GM18526 (cell line): Measurements from ENCODE around the gene POLR2C.

Experiments
- POLR2A ChIP-seq: IDR thresholded peaks from 3 replicates; pipeline ENCODE4 v1.6.1; 2011; ENCODE audit not compliant: insufficient read length; ENCODE audit errors: extremely low read depth

POLR2C gene

DNA sequence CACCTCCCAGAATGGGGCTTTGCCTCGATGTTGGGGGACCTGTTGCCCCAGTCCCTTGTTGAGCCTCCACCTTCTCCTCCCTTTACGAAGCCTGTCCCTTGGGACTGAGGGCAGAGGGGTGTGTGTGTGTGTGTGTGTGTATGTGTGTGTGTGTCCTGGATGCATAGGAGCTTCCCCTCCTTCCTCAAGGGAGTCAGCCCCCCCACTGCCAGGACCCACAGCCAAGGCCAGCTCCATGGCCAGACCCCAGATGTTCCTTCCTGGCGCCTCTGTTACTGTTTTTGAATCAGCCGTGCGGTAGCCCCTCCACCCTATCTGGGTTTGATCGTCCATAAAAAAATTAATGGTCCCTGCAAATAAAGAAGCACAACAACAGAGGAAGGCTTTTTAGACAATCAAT, 41.5 kb downstream of the POLR2C start:
- no peak for TF ChIP-seq POLR2A

DNA sequence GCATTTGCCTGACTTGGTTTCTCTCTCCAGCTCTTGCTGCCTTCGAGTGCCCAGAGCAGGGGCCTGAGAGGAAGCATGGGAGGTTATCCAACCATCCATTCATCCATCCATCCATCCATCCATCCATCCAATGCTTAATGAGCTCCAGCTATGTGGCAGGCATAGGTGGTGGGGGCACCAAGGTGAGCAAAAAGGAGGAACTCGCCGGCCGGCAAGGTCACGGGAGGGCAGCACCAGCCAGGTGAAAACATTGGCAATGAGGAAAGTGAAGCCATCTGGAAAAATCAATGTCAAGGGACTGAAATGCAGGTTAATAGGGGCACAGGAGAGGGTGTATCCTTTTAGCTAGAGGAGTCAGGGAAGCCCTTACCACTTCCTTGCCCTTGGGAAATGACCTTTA, 42.0 kb downstream of the POLR2C start:
- no peak for TF ChIP-seq POLR2A

DNA sequence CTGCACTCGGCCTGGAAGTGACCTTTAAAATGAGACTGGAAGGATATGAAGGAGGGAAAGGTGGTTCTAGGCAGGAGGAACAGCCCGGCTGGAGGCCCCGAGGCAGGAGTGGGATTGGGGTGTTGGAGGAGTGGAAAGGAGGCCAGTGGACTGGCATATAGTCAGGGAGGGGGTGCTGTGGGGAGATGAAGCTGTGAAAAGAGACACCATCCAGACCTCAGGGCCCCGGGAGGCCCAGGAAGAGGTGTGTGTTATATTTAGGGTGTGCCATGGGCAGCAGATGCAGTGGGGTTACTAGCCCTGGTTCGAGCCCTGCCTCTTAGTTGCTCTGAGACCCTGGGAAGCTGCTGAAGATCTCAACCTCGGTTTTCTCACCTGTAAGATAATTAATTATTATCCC, 42.7 kb downstream of the POLR2C start:
- TF ChIP-seq POLR2A, result no peak

DNA sequence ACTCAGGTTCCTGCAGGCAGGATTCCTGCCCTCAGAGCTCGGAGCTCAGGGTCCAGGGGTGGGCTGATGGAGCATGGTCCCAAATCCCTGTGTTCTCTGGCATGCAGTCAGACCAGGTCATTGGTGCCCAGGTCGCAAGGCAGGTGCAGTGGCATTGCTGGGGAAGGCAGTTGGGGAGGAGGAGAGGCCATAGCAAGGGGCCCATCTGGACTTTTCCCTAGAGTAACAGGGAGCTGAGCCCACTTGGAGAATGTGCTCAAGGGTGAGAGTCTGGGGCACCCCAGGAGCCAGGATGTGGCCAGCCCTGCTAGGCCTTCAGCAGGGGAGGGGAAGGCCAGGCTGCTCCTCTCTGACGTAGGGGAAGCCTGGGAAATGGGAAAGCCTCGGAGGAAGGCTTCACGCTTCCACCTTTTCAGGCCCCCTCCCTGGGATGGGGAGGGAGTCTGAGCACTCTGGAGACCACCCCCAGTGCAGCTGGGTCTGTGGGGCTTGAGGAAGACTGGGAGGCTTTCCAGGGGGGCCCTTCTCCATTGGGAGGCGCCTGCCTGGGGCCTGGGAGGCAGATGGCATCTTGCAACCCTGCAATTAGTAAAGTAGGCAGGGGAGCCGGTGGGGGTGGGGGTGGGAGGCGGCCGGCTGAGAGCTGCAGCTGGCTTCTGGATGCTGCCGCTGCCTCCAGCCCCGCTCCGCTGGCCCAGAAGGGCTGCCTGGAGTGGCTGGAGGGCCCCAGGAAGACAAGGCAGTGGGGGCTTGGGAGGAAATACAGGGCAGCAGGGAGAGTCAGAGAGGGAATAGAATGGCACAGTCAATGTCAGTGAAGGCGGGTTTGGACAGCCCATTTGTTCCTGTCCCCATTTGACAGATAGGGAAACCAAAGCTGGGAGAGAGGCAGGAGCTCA, 44.9 kb downstream of the POLR2C start:
- no peak for TF ChIP-seq POLR2A

DNA sequence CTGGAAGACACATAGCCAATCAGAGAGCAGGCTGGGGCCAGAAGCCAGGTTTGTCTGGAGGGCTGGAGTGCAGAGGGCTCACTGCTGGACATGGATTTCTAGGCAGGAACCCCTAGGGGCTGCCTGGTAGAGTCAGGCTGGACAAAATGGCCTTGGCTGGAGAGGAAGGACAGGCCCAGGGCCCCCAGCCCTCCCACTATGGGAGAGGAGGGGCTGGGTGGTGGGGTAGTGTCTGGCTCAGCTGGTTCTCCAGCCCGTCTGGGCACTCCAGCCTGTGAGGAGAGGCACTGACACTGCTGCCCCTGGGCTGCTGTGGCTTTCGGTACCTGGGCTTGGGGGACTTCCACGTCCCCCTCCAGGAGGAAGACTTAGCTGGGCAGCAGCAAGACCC, 45.6 kb downstream of the POLR2C start:
- TF ChIP-seq POLR2A, result no peak

DNA sequence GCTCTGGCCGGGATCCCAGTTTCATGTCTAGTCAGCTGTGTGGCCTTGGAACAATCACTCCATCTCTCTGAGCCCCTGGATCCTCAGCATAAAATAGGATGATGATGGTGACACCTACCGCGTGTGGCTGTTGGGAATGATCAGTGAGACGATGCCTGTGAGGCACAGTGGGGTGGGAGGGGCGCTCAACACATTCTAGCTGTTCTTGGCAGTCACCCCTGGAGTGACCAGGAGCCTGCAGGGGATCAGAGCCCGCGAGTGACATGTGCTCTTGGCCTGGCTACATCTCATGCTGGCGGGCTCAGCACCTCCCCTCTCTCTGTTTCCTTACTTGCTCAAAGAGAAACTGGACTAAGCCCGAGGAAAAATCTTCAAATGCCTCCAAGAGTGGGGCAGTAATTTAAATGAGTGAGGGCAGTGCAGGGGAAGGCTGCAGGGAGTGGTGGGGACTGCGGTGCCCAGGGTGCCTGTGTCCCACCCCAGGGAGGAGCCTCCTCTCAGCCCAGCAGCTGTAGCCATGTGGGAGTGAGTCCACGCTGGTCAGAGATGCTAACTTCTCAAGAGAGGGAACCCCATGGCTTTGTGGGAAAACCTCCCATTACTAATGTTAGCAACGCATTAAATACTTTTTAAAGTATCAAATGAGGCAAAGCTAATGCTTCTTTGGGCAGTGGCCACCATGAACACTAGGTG, 46.9 kb downstream of the POLR2C start:
- no peak for TF ChIP-seq POLR2A

DNA sequence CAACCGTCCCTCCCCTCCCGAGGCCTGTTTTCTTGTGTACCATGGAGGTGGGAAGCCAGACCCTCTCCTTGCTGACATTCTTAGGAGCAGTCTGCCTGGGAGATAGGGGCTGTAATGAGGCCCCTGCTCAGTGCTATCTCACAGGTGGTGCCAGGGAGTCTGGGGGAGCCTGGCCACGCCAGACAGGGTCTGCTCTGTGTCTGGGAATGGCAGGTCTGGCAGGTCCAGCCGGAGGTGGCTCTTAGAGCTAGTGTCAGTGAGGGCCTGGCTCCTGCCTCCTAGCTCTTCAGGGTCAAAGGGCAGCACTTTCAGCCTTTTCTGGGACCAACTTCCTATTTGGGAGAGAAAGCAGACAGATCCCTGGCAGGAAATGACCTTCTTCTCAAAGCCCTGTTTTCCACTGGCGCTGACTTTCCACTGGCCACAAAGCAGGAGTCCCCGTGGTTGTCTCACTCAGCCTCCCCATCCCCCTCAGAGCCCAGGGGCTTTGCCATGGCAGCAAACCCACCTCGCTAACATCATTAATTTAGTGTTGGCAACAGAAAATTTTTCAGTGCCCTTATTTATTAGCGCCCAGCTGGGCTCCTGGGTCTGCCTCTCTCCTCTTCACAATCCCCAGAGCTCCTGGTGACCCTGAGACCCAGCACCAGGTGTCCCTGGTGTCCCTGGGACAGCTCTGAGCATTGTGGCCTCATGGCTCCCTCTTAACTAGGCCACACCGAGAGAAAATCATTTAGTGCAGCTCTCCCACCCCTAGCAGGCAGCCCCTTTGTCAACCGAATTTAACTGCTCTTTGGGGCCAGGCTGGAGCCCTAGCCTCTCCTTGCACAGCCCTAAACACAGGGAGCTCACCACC, 47.8 kb downstream of the POLR2C start:
- TF ChIP-seq POLR2A, result no peak

DNA sequence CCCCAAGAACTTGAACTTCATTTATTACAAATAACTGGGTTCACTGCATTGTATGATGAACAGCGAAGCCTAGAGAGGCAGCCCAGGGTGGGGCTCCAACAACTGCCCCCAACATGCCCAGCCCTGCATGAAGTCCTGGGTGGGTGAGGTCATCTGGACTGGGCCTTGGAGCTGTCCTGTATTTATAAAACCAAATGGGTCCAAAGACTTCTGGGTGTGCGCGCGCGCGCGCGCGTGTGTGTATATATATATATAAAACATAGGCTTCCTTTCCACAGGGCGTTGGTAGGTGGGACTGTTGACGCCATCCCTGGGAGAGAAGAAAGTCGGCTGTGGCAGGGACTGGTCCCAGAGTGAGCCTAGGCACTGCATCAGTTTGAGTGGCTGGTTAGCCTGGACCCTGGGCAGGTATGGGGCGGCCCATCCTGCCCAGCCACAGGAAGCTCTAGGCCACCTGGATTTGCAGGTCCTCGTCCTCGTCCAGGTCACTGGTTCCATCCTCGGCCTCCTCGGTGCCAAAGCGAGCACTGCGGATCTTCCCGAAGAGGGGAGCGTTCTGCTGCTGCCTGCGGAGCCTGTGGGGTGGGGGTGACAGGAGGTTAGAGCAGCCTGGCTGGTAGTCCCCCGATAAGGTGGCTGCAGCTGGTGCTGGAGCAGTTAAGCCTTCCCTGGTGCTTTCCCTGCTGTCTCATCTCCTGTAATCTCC, 50.0 kb downstream of the POLR2C start:
- TF ChIP-seq POLR2A, result no peak

DNA sequence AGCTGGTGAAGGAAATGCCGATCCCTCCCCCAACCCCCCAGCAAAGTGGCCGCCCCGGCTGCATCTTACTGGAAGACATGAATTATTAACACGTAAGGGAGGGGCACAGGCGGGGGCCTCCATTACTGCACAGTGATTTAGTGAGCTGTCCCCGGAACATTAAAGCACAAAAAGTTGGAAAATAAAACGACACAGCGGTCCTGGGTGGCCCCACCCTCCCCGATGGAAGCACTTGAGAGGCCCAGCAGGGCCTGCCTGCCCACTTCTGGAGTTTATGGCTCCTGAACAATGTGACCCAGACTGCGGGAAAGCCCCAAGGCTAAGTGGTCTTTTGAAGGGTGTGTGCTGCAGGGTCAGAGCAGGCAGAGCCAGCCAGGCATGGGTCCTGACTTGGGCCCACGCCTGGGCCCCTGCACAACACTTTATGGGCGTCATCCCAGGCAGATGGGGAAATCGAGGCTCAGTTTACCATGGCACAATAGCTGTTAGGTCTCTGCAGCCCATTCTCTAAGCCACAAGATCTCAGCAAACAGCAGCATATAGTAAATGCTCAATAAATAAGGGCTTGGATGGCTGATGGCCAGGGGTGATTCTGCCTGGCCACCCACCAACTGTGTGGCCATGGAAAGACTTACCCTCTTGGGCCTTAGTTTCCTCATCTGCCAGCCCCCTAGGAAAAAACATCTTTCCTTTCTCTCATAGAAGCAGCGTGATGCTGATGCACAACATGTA, 51.1 kb downstream of the POLR2C start:
- TF ChIP-seq POLR2A, result no peak

DNA sequence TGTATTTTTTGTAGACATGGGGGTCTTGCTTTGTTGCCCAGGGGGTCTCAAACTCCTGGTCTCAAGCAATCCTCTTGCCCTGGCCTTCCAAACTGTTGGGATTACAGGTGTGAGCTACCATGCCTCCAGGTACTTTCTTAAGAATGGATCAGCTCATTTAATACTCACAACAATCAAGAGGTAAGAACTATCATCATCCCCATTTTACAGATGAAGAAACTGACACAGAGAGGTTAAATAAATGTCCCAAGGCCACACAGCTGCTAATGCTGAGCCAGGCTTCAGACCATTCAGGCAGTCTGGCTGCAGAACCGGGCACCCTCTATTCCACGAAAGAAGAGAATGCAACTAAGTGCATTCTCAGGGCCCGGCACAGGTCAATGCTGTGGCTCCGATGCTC, 51.9 kb downstream of the POLR2C start:
- TF ChIP-seq POLR2A, result no peak

DNA sequence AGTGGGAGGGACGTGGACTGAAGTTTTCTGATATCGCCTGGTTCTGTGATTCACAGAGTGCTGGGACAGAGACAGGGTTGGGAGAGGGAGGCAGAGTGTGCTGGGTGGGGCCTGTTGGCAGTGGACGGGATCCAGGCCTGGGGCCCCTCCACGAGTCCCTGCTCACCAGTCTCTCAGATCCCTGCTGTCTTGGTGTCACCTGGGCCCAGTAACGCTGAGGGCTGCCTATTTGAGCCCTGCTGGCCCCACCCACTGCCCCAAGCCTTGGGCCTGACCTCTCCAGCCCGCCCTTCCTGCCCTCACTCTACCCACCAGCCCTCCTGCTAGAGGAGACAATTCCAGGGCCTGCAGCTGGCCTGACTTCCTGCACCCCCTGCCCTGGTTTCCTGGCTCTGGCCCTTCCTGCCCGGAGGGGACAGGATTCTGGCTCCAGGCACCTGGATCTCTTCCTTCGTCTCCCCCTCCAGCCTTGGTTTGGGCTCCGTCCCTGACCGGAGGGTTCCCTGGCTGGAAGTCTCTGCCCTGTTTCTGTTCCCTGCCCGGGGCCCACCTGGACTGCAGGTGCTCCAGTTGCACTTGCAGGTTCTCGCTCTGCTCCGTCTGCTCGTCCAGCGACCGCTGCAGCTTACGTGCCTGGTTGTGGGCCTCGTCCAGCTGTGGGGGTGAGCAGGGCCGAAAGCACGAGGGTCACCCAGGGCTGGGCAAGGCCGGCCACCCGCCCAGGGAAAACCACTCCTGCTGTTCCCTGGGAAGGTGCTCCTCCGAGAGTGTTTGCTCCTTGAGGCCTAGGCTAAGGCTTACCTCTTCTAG, 52.5 kb downstream of the POLR2C start:
- no peak for TF ChIP-seq POLR2A

DNA sequence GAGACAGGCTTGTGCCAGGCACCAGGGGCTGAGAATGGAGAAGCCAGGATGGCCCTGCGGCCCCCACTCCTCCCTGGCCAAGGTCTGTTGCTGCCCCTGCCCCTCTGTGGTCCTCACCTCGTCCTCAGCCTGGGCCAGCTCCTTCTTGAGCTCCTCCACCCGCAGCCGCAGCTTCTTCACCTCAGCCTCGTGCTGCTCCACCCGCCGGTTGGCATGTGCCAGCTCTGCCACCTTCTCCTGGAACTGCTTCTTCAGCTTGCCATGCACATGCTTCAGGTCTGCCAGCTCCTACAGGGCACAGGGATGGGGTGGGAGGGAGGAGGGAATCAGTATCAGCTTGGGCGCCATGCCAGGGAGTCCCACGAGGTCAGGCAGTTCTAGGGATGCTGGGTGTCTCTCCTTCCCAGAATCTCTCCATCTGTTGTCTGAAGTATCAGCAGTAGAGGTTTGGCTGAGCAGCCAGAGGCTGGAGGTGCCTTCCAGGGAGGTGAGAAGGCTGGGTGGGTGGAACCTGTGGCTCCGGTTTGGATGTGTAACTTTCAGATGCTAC, 53.8 kb downstream of the POLR2C start:
- no peak for TF ChIP-seq POLR2A

DNA sequence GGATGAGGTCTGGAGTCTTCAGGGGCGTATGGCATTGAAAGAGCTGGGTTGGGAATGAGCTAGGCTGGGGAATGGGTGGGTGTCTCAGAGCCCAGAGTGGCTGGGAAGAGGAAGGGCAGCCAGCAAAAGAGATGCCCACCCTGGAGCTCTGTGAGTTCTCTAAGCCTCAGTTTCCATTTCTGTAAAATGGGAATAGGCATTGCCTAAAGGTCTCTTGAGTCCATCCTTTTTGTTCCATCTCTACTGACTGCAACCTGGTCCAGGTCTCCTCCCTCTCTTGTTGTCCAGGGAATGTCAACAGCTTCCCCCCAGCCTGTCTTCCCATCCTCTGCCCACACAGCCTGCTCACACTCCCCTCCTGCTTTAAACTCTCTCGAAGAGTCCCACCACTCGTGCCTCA, 54.3 kb downstream of the POLR2C start:
- TF ChIP-seq POLR2A, result no peak
